ENCODE data around the gene IL16.

DNA sequence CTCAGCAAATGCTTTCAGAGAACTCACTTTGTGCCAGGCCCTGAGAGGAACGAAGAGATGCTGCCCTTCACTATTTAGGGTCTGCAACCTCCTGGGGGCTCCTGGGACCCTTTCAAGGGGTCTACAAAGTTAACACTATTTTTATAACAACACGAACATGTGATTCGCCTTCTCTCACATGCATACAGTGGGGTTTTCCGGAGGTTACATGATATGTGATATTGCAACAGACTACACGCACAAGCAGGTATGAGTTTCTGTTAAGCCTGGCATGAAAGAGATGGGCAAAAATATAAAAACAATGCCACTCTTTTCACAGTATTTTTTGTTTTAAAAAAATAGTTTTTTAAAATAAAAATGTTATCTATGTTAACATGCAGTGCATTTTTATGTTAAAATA, 117.0 kb downstream of the IL16 start:
- TF ChIP-seq, protein P1, sequence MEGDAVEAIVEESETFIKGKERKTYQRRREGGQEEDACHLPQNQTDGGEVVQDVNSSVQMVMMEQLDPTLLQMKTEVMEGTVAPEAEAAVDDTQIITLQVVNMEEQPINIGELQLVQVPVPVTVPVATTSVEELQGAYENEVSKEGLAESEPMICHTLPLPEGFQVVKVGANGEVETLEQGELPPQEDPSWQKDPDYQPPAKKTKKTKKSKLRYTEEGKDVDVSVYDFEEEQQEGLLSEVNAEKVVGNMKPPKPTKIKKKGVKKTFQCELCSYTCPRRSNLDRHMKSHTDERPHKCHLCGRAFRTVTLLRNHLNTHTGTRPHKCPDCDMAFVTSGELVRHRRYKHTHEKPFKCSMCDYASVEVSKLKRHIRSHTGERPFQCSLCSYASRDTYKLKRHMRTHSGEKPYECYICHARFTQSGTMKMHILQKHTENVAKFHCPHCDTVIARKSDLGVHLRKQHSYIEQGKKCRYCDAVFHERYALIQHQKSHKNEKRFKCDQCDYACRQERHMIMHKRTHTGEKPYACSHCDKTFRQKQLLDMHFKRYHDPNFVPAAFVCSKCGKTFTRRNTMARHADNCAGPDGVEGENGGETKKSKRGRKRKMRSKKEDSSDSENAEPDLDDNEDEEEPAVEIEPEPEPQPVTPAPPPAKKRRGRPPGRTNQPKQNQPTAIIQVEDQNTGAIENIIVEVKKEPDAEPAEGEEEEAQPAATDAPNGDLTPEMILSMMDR (IDR thresholded peaks at IDR 0.05): no peak
- TF ChIP-seq EZH2 (IDR thresholded peaks at IDR 0.05; ENCODE audit: borderline replicate concordance, insufficient read depth, low read depth, low read length, poor library complexity, severe bottlenecking): no peak
